GM19438 (cell line): ENCODE results near the gene PAPSS2.
"Not testable (repeated sequence)": the region's sequence is repeated elsewhere in the genome, so short reads cannot be mapped to it uniquely, and the experiment has no call there.

Experiments used
- ATAC-seq: cut with Tn5 transposase; IDR thresholded peaks from one replicate; pipeline ENCODE4 v1.9.1; 2021; ENCODE audit warnings: low read depth; ENCODE audit not compliant: unreplicated experiment

Gene PAPSS2

GRCh38 chr10:87642486-87642885 is 17.2 kb upstream of the PAPSS2 start:
- no peak for ATAC-seq

DNA sequence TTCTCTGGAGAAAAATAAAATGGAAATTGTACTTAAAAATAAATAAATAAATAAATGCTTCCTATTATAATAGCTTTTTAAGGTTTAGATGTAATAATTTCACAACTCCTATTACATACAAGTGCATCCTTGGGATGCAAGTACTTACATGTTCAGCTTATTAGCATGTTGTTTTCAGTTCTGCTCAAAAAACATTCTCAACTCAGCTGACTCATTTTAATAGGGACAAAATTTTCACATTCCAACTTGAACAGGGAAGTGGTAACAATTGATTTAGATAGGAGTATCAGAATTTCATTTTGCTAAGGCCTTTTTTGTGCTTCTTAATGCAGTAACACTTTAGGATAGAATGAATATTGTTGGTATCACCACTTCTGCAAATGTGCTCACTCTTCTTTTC is 16.7 kb upstream of the PAPSS2 start:
- no peak for ATAC-seq

DNA sequence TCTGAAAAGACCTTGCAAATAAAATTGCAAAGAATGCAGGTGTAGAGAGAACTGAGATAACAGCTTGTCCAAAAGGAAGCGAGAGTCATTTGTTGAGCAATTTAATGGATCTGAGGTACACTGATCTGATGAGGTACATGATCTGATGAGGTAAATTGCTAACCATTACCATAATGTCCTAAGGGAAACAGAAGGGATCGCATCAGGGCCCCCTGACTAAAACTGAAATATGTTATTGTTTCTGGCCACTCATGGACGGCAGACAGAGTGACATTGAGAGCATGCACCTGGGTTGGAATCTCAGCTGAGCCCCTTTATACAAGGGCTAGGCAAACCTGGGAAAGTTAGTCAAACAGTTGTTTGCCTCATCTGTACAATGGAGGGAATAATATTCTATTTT is 15.8 kb upstream of the PAPSS2 start:
- no peak for ATAC-seq

GRCh38 chr10:87644500-87644899 is 15.2 kb upstream of the PAPSS2 start:
- ATAC-seq: not testable (repeated sequence)

DNA sequence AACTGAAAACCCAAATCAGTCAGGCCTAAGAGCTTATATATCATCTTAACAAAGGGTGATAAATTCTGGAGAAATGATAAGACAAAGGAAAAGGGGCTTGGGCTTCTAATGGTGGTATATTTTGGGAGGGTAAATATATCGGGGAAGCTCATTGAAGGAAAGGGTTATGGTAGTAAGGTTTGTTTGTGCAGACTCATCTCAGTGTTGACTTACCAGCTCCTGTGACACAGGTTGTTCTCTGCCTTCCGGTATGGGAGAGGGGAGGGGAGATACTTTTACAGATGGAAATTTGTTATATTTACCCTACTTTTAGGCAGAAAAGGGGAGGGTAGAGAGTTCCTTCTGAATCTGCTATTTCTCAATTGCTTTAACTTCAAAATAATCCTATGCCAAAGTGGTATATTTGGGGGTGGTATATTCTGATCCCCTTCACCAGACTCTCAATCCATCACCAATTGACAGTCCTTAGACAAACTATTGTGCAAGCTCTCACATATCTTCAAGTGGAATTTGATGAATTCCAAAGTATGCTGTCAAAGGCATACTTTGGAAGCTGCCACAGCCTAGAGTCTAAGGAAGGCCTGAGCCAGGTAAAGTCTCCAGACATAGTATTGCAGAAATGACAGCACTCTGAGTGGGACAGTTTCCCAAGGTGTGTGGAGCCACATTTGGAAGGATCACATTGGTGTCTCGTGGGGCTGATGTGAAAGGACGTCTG is 13.3 kb upstream of the PAPSS2 start:
- no peak for ATAC-seq

GRCh38 chr10:87646935-87647334 is 12.7 kb upstream of the PAPSS2 start:
- ATAC-seq: no peak

DNA sequence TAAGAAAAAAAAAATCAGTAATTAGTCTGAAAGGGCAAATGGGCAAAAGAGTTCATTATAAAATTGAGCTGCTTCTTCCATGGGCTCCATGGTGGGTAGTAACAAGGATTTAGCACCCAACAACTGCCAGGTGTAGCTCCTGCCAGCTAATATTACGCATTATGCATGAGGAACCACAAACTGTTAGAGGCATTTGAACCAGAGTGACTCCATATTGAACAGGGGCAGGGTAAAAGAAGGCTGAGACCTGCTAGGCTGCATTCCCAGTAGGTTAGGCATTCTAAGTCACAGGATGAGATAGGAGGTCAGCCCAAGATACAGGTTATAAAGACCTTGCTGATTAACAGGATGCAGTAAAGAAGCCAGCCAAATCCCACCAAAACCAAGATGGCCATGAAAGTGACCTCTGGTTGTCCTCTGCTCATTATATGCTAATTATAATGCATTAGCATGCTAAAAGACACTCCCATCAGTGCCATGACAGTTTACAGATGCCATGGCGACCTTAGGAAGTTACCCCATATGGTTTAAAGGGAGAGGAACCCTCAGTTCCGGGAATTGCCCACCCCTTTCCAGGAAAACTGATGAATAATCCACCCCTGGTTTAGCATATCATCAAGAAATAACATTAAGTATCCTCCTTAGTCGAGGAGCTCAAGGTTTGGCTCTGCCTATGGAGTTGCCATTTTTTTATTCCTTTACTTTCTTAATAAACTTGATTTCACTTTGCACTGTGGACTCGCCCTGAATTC is 8.7 kb upstream of the PAPSS2 start:
- no peak for ATAC-seq

GRCh38 chr10:87651801-87652200 is 7.9 kb upstream of the PAPSS2 start:
- ATAC-seq: no peak

DNA sequence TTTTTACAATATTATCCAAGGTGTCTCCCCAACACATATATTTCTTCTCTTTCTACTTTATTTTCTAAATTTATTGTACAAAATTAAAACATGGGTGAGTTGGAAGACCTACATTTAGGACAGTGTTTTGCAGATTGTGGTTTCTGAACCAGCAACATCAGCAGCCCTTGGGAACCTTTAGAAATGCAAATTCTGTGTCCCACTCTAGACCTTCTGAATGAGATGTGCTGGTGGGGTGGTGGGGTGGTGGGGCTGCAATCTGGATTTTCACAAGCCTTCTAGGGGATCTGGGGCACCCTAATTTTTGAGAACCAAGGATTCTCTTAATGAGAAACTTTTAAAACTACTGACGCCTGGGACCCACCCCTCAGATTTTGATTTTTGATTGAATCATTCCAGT is 7.4 kb upstream of the PAPSS2 start:
- no peak for ATAC-seq

DNA sequence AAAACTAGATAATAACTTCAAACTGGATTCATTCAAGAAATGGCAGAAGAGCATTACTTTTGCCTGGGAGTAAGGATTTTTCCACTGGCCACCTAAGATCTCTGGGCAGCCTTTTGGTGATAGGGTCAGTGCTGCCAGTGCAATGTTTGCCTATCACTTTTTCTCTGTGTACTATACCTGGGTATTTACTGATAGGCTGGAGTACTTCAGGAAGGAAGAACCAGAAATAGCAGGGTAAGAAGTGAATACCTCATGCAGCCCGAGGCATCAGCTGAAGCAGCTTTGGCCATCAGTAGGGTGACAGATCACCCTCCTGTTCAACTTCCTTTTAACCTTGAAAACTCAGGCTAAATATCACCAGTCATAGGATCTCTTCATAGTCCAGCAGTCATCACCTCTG is 5.5 kb upstream of the PAPSS2 start:
- no peak for ATAC-seq

GRCh38 chr10:87656431-87657072 is 3.1 kb upstream of the PAPSS2 start:
- ATAC-seq: no peak

DNA sequence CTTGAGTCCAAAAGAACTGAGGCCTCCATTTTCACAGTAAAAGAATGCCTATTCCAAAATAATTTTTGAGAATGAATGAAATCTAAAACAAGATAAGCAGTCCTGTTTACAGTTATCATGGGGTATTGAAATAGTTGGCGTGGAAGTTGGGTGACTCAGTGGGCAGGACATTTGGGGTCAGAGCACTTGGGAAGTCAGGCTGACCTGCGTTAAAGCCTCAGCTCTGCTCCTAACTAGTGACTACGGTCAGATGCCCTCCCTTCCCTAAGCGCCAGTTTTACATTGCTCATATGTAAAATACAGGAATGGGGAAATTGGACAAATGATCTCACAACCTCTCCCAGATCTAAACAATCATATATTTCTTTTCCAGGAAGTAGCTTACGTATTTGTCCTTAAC is 2.3 kb upstream of the PAPSS2 start:
- ATAC-seq: no peak

GRCh38 chr10:87658321-87658795 is 1.3 kb upstream of the PAPSS2 start:
- ATAC-seq: no peak

DNA sequence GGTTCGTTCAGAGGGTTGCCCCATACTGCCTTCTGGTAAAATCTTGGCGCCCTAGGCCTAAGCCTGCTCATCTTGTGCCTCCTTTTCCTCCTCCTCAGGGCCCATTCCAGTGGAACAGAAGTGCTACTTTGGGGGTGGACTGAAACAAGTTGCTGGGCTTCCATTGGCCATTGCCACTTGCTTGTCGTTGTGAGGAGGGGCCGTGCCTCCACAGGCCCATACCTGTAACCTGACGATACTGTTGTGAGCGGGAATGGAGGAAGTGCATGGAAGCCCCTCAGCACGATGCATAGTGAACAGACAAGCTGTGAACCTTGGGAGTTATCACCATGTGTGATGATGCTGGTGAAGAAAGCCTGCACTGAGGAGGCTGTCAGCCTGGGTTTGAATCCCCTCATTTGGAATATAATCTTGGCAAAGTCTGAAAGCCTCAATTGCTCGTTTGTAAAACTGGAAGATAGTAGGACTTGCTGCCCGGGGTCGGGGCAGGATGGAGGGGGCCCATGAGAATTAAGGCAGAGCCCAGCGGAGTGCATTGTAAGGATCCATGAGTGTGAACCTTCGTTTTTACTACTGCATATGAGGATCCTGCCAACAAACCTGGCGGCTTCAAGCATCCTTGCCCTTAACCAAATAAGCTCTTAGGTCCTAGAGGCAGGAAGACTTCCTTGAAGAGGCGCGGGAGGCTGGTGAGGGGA is 671 bp upstream of the PAPSS2 start:
- ATAC-seq: no peak

- ATAC-seq: no peak
Observed at GRCh38 chr10:87660484-87661133, 931 bp downstream of the PAPSS2 start.

DNA sequence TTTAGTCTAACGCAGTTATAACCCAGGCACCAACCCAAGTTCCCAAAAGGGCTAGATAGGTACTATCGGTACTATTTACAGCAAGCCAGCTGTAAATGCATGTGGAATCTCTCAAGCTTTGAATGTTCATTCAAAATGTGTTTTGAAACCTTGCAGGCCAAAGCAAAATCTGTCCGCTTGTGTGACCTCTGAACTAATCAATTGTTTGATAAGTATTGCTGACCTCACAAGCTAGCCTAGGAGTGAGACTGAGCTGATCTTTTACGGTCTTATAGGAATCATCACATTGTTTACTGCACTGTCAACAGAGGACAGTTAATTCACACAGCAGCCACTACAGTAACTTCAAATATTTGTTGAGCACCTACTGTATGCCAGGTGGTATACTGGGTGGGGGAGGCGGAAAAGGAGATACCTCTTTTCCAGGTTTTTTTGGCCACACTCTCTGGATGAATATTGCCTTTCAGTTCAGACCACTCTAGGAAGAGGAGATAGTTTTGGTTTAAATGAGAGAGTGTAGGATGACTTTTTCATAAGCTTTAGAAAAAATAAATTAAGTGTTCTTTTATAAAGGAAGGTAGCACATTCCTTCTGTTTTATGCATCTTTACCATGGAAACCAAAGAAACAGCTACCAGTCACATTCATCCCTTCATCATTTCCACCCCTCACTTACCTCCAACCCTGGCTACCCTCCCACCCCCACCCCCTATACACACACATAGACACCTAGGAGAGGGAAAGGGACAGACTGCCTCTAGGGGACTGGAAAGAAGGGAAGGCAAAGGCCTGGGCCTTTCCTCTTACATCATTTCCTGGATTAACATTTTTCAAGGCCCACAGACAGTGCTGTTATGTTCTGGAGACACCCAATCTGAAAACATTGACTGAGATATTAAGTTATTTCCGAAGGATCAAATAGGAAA is 2.4 kb downstream of the PAPSS2 start:
- ATAC-seq: no peak

- no peak for ATAC-seq
Observed at GRCh38 chr10:87664276-87664701, 4.6 kb downstream of the PAPSS2 start.

- ATAC-seq: no peak
Observed at GRCh38 chr10:87667493-87667892, 7.8 kb downstream of the PAPSS2 start.

DNA sequence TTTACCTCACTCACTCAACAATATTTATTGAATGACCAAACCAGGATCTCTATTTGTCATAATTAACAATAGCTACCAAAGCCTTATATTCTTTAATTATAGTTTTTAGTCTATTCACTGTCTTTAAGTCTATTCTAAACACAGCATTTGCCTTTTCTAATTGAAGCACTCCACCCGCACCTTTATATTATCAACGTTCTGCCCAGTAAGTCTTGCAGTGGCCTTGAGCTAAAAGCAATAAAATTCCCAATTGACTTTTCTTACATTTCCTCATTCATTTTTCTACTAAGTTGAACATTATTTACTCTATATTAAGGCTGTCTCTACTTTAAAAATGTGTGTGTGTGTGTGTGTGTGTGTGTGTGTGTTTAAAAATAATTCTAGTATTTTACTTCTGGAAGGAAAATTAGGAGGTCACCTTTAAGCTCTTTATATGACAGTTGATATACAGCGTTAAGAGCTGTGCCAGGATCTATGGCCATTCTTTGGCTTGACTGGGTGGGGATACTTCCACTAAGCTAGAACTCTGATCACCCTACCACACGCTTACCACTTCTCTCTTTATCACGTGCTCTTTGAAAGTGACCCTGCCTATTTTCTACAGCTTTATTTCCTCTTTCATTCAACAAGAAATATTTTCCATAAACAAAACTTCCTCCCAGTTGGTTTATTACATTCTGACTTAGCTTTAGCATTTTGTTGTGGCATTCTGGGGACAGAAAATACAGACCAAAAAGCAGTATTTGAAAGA is 8.8 kb downstream of the PAPSS2 start:
- ATAC-seq: no peak
